SKM-1 (cell line): ENCODE data around the gene CDH15.
"Not testable (repeated sequence)": the region's sequence is repeated elsewhere in the genome, so short reads cannot be mapped to it uniquely, and the experiment has no call there.

Source experiments
- DNase-seq: peaks from one replicate; lab custom pipeline; 2025; ENCODE audit not compliant: unreplicated experiment; lab: John Stamatoyannopoulos, UW

CDH15 gene

DNA sequence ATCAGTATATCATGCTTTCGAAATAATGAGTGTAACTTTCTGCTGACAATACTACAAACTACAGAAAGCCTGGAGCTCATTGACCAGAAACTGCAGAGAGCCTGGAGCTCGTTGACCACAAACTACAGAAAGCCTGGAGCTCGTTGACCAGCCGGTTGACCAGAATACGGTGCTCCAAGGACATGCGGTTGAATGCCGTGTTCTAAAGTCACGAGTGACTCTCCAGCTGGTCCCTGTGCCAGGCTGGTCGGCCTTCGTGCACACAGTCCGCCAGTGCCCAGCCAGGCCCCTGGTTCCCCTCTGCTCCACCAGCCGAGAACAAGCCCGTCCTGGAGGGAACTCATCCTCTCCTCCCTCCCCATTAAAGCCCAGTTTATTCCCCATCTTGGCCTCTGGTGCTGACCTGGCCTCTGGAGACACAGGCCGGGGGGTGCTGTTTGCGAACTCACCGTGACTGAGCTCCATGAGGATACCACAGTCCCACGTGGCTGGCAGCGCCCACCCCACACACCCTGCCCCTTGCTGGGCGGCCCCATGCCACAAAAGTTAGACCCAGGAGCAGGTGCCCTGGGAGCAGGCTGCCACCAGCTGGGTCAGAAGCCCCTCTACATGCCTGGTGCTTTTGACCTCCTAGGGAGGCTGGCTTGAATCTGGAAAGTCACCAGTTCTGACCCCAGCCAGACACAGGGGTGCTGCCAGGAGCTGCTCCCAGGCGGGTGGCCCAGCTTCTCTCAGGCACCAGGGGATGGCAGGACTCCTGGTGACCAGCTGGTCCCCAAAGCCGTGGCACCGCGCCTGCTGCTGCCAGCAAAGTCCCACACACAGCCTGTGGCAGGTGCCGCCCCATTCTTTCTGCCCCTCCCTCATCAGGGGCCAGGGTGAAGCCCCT, 15.5 kb upstream of the CDH15 start:
- no peak for DNase-seq

DNA sequence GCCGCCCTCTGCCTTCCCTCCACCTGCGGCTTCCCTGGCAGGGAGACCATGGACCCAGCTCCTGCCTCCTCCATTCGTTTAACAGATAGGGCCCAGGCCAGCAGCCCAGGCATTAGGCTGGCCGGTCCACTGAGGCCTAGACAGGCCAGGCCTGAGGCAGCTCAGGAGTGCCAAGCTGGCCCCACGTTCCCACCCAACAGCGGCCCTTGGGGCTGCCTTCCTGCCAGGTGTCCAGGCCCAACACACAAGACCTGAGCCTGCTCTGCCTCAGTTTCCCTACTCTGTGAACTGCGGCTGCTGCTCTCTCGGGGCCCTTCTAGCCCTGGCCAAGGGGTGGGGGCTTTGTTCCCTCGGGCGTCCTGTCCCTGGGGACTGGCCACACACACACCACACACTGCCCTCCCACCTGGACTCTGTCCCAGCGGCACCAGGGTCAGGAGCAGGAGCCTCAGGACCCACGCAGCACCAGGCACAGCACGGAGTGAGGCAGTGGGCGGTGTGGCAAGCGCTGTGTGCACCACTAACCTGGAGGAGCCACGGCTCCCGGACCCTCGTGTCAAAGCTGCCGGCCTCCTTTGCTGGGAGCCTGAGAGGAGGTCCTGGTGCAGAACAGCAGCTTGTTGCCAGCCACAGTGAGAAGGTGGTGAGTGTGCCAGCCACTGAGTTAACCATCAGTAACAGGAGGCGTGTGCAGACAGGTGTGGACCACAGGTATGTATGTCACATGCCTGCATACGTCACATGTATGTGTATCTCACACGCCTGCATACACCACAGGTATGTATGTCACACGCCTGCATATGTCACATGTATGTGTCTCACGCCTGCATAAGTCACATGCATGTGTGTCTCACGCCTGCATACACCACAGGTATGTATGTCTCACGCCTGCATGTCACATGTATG, 14.6 kb upstream of the CDH15 start:
- no peak for DNase-seq

DNA sequence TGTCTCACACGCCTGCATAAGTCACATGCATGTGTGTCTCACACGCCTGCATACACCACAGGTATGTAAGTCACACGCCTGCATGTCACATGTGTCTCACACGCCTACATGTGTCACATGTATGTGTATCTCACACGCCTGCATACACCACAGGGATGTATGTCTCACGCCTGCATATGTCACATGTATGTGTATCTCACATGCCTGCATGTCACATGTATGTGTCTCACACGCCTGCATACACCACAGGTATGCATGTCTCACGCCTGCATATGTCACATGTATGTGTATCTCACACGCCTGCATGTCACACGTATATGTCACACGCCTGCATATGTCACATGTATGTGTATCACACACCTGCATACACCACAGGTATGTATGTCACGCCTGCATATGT, 13.8 kb upstream of the CDH15 start:
- DNase-seq = no peak

DNA sequence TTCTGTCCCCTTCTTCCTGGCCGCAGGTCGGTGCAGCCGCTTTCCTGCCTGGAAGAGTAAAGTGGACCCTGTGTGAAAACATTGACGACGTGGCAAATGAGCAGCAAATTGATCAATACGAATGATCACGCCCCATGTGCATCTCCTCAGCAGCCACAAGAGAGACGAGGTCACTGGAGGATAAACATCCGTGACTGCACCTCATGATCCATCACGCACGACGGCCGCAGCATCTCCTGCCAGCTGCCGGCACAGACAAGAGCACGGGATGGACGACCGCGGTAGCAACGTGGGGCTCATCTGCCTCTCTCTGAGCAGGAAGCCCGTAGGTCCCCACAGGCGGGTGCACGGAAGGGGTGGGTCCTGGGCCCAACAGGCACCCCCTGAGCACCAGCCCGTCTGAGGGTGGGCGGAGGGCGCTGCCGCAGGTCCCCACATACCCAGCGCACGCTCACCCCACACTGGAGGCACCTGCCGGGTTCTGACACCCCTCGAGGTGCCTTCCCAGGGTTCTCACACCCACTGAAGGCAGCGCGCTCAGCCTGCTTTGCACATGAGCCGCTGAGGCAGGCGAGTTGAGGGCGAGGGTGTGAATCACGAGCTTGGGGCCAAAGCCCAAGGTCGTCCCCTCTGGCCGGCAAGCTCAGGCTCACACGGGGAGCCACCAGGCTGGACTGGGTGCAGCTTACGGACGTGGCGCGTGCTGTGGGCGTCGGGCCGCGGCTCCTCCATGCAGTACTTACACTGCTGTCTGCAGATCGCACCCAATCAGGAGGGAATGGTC, 12.3 kb upstream of the CDH15 start:
- no peak for DNase-seq

DNA sequence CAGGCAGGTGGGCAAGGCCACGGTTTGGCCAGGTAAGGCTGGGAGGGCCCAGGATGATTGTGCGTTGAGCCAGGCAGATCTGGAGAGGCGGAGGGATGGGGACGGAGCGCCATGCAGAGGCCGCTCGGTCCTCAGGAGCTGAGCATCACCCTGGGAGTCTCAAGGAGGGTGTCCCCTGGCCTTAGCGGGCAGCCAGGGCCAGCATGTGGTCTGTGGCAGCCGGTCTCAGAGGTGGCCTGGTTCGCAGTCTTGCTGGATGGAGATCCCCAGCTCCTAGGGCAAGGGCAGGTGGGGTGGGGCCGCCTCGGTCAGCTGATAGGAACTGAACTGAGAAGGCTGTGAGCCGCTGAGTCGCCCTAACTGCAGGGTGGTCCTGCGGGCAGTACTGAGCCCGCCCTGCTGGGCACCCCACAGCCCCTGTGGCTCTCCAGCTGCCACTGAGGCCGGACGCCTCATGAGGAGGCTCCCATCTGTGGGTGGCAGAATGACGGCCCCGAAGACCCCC, 11.6 kb upstream of the CDH15 start:
- no peak for DNase-seq

DNA sequence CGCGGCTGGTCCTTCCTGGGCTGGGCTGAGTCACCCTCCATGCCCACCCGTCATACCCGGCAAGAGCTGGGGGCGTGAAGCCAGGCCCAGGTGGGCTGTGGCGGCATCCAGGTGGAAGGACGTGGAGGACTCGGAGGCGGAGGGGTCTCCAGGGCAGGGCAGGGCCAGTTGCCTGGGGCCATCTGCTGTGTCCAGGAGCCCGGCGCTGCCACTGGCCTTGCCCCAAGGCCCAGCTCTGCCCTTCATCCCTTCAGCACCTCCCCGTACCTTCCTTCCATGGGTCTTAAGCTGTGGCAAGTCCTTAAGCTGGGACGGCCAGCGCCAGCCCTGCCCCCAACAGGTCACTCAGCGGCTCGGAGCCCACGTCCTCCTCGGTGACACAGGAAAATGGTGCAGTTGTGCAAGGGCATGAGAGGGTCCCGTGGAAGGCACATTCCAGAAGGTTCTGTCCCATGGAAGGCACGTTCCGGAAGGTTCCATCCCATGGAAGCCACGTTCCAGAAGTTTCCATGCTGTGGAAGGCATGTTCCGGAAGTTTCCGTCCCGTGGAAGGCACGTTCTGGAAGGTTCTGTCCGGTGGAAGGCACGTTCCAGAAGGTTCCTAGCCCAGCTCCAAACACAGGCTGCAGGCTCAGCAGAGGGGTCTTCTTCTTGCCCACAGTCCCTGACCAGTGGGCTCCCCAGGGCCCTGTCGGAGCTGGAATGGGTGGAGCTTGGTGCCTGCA, 10.4 kb upstream of the CDH15 start:
- no peak for DNase-seq

DNA sequence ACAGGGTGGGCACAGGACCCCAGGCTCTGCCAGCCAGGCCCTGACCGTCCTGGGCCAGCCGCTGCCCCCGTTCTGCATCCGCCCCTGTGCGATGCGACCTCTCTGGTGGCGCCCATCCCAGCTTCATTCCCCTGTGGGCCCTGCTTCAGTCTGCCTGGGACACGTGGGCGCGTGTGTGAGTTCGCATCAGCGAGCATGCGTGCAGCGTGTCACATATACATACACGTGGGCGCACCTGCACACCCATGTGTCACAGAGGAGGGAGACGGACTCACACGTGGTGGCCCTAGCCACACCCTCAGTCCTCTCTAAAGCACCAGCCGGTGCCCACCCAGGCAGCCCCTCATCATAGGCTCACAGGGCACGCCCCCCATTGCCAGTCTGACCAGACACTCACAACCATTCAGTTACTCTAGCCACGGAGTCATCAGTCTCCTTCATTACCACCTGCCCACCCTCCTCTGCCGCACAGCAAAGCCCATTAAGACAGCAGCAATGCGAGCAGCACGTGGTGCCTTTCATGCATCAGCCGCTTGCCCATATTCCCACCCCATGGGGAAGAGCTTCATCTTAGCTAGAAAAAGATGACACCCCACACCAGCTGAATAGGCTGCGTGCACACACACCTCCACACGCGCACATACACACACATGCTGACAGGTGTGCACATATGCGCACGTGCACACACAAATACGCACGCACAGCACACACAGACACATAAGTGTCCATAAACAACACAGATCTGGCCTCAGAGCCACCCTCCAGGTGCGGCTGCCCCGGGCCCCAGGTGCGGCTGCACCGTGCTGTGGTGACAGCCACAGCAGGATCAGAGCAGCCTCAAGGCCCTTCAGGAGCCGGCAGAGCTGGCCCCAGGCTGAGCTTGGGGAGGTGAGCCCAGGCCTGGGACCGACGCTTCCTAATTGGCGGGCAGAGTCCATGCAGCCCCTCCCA, 9.5 kb upstream of the CDH15 start:
- no peak for DNase-seq

DNA sequence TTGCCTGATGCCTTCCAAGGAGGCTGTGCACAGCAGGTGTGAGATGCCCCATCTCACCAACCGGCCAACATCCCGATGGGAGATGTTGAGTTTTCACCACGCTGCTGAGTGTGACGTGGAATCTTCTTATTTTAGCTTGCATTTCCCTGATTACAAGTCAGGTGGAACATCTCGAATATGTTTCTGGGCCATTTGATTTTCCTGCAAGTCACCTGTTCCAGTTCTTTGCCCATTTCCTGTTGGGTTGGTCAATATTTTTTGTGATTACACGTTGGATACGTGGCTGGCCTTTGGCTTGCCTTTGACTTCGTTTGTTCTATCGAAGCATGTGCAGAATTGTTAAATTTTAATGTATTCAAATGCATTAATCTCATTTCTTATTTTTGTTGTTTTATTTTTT, 8.3 kb upstream of the CDH15 start:
- no peak for DNase-seq

DNA sequence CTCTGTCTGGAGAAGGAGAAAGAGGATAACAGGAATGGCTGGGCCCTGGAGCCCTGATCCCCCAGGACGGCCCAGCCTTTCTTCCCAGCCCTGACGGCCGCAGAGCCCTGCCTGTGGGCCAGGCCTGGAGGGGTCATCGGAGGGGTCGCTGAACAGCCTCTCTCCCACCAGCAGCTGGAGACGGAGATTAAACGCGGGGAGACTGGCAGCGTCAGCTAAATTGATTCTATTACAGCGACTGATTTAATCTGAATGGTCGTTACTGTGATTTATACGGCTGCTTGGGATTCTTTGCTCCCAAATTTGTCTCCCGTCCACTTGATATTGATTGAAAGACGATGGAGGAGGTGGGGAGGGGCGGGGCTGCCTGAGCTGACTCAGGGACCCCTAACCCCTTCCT, 7.1 kb upstream of the CDH15 start:
- no peak for DNase-seq

DNA sequence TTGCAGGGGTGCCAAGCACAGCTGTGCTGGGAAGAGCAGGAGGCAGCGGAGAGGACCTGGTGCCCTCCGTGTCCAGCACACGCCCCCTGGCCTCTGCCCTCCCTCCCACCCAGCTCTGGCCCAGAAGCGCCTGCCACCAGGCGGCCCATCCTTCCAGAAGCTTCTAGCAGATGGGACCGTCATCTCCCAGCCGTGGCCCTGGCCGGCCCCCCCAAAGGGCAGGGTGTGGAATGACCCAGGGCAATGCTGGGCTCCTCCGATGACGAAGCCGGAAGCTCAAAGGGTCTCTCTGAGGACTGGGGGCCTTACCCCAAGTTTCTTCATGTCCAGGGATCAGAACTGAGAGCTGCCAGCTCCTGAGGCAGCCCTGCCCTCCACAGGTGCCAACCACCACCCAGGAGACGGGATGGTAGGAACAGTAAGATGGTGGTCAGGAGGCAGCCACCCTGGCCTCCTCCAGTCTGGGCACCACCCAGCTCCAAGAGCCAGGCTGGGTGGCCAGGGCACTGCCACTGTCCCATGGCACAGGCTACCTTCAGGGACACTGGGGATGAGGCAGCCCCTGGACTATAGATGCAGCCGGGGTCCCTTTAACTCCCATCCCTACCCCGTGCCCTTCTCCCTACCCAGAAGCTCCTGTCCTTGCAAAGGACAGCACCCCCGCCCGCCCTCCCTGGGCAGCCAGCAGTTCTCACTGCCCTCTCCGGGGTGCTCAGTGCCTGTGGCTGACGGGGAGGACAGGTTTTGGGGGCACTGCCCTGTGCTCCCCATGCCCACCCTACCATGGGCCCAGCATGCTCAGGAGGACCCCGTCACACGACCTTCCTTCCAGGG, 6.5 kb upstream of the CDH15 start:
- DNase-seq = no peak

DNA sequence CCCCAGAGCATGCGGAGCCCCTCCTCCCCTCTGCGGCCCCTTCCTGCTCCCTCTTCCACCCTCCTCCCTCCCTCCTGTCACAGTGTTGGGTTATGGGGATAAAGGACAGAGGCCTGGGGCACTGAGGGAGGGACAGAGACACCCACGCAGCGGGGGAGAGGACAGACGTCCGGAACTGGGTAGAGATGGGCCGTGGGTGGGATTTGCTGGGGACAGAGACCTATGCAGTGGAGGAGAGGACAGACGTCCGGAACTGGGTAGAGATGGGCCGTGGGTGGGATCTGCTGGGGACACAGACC, 5.9 kb upstream of the CDH15 start:
- not testable (repeated sequence) for DNase-seq

DNA sequence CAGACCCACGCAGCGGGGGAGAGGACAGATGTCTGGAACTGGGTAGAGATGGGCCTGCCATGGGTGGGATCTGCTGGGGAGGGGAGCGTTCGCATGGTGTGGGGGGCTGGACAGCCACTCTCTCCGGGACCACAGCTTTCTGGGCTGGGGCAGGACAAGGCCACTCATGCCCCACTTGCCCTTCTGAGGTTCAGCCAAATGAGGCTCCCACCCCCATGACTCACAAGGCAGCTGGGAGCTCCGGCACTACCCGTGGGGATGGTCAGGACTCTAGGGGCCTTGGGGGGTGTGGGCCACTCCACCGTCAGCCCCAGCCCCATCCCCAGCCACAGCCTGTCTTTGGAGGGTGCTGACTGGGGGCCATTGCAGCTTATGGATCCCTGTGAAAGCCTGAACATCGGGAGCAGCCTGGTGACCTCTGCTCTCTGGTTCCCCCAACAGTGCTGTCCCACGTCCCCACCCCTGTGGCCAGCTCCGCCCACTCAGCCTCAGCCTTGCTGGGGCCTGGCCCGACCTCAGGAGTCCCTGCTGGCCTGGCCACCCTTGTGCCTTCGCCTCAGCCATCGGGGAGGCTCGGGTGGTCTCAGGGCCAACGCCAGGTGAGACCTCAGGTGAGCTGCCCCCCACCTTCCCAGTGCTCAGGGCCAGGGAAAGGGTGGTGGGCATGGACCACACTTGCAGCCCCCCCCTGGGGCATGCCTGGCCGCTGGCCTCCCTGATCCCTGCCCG, 4.7 kb upstream of the CDH15 start:
- DNase-seq = no peak

DNA sequence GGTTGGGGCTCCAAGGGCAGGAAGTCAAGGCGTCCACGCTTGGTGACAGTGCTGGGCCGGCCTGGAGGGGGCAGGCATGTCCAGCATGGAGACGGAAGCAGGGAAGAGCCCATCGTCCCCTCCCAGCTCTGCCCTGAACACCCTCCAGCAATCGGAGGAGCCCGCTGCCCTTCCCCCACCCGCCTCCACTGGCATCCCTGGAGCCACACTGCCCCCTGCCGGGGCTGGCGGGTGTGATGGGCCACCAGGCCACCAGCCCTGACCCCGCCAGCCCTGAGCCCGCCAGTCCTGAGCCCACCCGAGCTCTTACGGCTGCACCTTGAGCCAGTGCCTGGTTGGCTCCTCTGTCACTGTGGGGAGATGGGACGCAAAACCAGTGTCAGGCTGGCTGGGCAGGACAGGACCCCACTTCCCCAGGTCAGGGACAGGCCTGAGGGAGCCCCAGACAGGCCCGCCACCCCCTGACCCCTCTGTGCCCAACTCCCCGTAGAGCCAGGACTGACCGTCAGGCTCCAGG, 4.1 kb upstream of the CDH15 start:
- DNase-seq = peak; percentile 52

DNA sequence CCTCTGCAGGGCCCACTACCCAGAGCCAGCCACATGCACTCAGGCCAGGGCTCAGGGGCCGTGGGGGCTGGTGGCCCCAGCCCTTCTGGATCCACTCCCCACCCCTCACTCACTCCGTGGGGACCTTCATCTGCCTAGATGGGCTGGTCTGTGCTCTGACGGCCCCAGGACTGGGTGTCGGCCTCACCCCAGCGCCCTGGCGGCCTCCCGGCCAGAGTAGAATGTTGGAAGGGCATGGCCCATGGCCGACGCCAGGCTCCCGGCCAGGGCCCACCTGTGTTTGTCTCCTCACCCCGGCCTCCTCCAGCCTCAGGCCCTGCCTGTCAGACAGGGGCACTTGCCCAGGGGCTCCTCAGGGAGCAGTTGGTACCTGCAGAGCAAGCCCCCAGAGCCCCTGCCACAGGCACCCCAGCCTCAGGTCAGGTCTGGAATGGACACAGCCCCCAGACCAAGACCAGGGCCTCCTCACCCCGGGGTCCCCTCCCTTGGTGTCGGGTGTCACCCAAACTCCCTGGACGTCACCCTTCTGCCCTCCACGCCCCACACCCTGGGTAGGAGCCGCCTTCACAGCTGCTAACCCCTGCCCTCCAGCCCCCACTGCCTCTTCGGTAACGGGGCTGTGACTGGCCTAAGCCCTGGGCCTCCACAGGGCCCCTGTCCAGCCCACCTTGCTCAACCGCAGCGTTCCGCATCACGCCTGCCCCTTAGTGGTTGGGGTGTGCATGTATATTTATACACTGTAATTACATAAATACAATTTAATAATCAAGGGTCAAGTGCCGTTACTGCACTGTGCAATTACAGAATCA, 3.0 kb upstream of the CDH15 start:
- no peak for DNase-seq

DNA sequence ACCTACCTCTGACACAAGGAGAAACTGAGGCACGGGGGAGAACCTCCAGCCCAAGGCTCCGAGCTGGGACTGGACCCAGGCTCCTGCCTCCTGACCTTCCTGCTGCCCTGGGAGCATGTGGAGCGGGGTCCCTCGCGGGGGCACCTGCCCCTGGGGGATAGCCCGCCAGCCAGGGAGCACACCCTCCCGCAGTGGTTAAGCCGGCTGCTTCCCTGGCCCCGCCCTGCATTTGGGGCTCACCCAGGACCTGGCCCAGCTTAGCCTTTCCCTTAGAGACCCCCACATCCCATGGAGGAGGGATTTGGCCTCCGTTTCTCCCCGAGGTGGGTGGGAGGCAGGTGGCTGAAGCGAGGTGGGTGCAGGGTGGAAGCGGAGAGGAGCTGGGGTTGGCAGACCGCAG, 1.8 kb upstream of the CDH15 start:
- no peak for DNase-seq

DNA sequence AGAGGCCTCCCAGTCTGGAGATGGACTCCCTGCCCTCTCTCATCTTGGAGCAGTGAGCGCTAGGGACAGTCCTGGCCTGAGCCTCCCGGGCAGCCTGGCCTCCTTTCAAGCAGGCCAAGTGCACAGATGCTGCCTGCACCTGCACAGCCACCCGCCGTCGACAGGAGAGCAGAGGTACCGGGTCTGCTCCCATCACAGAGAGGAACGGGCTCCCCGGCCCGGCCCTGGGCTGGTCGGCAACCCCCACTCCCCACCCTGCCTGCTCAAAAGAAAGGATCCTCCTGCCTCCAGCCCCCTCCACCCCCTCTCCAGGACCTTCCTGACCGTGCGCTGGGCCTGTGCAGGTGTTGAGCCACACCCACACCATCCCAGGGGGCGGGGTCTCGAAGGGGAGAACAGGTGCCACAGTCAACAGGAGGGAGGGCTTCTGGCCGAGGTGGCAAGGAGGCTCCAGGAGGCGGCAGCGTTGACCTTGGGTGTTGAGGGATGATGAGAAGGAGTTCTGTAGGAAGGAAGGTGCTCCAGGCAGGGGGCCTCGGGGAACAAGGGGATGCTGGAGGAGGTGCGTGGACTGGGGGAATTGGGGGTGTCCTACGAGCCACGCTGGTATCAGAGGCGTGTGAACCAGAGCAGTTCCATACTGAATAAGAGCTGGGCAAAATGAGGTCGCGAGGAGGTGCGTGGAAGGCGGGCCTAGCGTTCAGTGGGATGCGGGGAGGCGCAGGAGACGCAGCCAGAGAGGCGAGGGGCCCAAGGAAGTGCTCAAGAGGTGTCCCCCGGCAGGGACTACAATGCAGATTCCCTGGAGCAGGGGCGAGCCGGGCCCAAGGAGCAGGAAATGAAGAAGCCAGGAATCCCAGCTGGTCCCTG, 967 bp upstream of the CDH15 start:
- no peak for DNase-seq
